ENCODE measurements around the gene PRDM4.
A peak's percentile ranks its signal among the peaks of the same experiment; 100 is the strongest.

Gene PRDM4, protein sequence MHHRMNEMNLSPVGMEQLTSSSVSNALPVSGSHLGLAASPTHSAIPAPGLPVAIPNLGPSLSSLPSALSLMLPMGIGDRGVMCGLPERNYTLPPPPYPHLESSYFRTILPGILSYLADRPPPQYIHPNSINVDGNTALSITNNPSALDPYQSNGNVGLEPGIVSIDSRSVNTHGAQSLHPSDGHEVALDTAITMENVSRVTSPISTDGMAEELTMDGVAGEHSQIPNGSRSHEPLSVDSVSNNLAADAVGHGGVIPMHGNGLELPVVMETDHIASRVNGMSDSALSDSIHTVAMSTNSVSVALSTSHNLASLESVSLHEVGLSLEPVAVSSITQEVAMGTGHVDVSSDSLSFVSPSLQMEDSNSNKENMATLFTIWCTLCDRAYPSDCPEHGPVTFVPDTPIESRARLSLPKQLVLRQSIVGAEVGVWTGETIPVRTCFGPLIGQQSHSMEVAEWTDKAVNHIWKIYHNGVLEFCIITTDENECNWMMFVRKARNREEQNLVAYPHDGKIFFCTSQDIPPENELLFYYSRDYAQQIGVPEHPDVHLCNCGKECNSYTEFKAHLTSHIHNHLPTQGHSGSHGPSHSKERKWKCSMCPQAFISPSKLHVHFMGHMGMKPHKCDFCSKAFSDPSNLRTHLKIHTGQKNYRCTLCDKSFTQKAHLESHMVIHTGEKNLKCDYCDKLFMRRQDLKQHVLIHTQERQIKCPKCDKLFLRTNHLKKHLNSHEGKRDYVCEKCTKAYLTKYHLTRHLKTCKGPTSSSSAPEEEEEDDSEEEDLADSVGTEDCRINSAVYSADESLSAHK

DNA sequence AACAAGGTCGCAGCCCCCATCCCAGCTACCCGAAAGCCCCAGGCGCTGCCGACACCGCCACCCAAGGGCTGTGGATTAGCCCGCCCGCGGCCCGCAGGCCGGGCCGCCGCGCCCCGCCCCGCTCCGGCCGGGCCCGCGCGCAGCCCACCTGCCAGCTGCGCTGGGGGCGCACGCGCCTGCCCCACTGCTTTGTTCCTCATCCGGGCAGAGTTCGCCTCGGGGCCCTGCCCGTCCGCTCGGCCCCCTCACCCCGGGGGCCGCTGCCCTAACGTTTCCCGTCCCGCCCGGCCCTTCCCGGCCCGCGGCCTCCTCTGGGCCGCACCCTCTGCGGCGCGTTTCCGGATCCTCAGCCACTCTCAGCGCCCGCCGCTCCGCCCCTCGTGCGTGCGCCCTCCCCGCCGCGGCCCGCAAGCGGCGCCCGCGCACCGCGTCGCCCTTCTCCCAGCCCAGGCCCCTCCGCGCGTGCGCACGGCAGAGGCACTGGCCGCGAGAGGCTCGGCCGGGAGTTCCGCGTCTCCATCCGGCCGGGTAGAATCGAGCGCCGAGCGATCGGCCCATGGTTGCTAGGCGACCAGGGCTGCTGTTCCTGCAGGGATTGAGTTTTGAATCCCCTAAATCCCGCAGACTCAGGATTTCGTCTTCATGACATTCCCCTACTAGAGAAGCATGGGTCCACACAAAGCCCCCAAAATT lies at the start of gene PRDM4:
TSS of gene PRDM4 (minus strand) at position 329 of the 693 bp plus-strand sequence. CDS start 622 bp downstream, outside the sequence.
- peak; percentile 89 for DNase-seq (ENCODE audit: low read depth)

DNA sequence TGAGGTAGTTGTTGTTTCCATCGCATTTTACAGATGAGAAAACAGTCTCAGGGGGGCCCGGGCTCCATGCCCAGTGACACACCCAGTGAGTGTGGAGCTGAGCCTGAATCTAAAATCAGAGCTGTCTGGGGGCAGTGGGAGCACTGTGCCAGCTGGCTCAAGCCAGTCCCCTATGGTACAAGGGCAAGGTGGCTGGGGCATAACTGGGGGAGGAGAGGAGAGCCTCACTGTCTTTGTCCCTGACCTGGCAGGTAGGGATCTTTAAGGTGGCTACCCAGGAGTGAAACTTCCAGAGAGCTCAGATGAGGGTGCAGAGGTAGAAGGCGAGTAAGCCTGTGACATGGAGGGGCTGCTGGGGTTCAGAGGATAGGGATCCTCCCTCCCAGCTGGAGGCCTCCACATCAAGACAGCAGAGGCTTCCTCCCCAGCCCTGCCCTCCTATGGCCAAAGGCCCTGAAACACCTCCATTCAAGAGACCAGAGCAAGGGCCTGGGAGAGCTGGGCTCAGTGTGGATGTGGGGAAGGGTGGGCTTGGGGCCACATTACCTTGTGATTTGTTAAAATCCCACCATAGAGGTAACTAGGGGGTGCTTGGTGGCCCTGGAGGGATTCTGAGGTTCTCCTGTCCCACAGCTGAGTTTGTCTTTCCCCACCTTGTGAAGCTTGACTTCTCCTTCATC lies 46.7 kb upstream of the PRDM4 start:
- no peak for DNase-seq (ENCODE audit: low read depth)

DNA sequence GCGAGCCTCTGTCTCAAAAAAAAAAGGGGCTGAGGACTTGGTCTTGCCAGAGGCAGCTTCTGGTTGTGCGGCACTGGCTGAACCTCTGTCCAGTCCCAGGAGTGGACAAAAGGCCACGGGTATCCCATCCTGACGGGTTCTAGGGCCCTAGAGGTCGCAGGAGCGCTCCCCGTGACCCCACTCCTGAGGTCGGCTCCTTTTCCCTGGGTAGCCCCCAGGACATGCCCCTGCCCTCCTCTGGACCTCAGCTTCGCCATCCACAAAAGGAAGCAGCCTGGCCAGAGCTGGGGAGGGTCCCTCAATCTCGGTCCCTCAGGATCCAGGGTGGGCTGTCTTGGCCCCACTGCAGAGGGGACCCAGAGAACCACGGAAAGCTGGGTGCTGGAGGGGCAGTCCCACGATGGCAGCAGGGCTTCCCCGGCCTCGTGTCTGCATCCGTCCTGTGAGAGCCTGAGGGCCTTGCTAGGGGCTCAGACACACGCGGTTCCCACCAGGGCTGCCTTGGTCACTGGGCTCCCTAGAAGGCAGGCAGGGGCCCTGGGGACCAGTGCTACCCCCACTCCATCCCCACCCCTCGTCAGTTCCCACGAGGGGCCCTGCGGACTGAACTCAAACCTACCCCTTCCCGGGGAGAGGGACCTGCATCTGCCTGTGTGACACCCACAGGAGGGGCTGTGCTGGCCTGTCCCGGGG lies 44.7 kb upstream of the PRDM4 start:
- no peak for DNase-seq (ENCODE audit: low read depth)

DNA sequence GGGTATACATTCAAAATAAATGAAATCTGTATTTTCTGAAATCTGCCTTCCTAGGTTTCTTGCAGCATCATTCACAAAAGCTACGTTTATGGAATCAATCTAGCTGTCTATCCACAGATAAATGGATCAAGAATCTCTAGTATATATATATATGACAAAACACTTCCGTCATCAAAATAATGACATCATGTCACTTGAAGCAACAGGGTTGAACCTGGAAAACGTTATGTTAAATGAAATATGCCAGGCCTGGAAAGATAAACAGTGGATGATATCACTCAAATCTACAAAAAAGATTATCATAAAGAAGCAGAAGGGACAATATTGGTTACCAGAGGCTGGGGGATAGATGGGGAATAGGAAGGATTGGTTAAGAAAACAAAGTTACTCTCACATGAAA lies 42.2 kb upstream of the PRDM4 start:
- no peak for DNase-seq (ENCODE audit: low read depth)

DNA sequence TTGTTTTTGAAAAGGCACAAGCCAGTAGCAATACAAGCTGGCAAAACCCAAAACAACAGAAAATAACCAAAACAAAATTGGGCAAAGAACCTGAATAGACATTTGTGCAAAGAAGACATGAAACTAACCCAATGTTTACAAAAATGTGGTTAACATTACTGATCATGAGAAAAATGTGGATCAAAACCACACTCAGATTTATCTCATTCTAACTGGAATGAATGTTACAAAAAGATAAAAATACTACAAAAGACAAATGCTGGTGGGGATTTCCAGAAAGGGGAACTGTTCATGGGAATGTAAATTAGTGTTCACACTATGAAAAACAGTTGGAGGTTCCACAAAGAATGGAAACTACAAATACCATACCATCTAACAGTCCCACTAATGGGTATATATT lies 40.2 kb upstream of the PRDM4 start:
- peak; percentile 40 for DNase-seq (ENCODE audit: low read depth)

DNA sequence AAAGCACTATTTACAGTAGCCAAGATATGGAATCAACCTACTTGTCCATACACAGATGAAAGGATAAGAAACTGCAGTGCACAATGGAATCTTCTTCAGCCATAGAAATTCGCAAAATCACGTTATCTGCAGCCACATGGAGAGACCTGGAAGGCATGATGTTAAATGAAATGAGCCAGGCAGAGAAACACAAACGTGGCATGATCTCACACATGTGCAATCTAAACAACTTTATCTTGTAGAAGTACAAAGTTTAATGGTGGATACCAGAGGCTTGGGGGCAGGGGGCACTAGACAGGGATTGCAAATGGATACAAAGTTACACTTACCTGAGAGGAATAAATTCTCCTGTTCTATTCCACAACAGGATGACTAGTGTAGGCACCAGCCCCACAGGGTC lies 37.6 kb upstream of the PRDM4 start:
- DNase-seq (ENCODE audit: low read depth): no peak

DNA sequence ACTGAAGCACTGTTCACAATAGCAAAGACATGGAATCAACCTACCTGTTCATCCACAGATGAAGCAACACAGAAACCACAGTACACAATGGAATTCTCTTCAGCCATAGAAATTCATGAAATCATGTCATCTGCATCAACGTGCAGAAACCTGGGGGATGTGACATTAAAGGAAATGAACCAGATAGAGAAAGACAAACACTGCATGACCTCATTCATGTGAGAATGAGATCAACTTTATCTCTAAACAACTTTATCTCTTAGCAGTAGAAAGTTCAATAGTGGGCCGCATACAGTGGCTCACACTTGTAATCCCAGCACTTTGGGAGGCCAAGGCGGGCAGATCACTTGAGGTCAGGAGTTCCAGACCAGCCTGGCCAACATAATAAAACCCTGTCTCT lies 33.5 kb upstream of the PRDM4 start:
- no peak for DNase-seq (ENCODE audit: low read depth)

DNA sequence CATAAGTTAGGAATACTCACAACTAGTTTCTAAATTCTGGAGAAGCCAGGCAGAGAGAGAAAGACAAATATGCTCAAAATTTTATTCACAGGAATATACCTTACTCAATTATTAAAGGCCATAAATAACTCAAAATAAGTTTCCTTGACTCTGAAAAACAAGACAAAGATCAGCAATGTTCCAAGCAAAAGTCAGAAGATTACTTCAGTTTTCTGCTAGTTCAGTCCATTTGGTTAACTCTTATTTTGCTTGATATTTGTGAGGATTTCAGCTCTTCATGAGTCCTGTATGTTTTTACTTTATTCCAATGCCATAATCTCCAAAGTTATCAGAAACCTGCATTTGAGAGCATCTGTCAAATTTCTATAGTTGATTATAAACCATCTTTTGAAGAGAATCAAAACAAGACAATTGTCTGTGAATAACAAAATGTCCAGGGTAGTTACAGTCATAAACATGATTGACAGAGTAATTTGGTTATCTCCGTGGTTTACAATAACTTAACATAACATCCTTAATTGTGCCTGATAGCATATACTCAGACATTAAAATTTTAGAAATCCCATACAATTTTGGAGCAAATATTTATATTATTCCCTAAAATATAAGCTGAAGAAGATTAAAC lies 30.6 kb upstream of the PRDM4 start:
- no peak for DNase-seq (ENCODE audit: low read depth)

DNA sequence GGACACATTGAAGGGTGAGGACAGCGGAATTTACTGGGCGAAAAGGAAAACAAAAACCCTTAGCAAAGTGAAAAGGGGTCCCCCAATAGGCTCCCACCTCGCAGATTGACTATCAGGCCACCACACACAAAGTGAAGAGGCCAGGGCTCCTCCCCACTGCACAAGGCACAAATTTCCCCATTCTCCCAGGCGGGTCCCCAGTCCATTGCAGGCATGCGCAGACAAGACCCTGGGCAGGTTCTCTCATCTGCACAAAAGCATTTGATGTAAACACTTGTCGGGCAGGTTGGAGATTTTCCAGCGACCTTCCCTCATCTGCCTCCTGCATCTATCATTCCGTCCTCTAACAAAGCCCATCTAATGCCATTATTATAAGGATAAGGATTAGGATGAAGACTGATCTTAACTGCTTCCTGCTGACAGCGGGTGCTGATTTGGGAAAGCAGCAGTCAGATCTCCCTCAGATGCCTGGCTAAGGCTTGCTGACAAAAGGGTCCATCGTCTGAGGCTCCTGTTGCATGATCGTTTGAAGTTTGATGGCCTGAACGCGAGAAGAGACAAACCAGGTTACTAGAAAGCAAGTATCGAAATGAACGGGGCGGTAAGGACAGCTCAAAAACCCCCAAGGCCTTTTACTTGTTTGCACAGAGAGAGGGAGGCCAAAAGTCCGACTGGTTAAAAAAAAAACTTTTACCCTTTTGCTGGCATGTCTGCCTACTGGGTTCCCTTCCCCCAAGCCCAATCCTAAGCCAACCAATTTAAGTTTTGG lies 27.9 kb upstream of the PRDM4 start:
- DNase-seq (ENCODE audit: low read depth): no peak

DNA sequence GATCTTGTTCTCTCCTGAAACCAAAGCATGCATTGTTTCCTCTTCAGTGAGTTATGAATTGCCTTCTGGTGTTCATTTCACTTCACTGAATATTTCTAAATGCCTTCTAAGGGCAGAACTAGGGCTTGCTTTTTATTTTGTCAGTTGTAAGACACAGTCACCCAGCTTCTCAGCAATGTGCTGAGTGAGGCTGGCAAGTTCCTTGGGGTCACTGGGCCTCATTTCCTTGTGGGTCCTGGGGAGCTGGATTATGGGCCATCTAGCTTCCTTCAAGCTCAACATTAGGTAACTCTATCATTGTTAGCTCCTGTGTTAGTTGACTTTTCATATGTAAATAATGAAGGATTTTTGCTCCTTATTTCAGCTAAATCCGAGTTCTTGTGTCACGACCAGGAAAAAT lies 27.3 kb upstream of the PRDM4 start:
- DNase-seq (ENCODE audit: low read depth): no peak

DNA sequence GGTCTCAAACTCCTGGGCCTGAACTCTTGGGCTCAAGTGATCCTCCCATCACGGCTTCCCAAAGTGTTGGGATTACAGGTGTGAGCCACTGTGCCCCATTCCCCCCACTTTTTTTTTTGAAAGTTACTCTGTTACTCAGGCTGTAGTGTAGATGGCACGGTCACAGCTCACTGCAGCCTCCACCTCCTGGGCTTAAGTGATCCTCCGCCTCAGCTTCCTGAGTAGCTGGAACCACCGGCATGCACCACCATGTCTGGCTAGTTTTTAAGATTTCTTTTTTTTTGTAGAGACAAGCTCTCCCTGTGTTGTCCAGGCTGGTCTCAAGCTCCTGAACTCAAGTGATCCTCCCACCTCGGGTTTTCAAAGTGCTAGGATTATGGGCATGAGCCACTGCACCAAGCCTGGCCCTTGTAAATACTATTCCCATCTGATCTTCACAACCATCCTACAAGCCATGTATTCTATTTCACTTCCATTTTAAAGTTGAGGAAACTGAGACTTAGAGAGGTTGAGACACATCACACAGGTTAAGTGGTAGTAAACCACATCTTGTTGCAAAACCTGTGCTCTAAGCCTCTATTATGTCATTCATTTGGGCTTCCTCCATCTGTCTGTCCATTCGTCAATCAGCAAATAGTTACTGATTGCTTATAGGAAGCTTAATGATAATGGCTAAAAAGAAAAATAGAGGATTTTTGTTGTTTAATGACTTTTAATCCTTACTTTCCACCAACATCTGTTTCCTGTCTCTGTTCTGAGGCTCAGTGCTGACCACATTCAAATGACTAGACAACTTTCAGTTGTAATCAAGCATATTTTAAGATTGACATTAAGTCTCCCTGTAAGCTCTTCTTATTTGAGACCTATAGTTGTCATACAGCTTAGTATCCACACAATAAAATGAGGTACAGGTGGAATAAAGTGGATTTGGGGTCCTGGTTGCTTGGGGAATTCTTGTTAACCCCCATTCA lies 22.8 kb upstream of the PRDM4 start:
- DNase-seq (ENCODE audit: low read depth): no peak

DNA sequence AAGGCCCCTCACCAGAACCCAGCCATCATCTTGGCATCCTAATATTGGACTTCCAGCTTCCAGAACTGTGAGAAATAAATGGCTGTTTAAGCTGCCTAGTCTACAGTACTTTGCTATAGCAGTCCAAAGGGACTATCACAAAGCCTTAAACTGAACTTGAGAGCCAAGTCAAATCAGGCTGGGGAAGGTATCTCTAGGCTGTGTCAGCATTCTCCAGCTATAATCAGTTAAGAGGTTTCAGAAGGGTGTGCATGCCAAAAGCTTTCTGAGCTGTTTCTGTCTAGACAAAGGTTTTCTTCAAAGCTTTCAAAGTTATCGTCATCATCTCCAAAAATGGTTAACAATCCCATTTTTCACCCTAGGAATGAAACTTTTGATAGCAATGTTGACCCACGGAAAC lies 21.1 kb upstream of the PRDM4 start:
- no peak for DNase-seq (ENCODE audit: low read depth)

DNA sequence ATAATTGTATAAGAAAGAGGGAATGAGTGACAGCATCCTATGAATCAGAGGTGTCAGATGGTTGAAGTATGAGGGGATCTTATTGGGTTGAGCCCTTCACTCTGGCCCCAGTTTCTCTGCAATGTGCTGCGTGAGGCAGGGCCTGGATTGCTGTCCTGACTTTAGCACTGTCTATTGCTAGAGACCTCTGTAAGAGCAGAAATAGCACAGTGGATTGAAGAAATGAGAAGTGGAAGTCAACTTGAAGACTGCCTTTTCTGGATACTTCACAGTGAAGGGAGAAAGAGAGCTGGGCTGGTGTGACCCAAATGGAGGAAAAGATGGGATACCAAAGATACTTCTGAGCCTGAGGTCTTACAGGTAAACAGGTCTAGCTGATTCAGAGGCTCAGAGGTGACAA lies 19.4 kb upstream of the PRDM4 start:
- DNase-seq (ENCODE audit: low read depth): no peak

DNA sequence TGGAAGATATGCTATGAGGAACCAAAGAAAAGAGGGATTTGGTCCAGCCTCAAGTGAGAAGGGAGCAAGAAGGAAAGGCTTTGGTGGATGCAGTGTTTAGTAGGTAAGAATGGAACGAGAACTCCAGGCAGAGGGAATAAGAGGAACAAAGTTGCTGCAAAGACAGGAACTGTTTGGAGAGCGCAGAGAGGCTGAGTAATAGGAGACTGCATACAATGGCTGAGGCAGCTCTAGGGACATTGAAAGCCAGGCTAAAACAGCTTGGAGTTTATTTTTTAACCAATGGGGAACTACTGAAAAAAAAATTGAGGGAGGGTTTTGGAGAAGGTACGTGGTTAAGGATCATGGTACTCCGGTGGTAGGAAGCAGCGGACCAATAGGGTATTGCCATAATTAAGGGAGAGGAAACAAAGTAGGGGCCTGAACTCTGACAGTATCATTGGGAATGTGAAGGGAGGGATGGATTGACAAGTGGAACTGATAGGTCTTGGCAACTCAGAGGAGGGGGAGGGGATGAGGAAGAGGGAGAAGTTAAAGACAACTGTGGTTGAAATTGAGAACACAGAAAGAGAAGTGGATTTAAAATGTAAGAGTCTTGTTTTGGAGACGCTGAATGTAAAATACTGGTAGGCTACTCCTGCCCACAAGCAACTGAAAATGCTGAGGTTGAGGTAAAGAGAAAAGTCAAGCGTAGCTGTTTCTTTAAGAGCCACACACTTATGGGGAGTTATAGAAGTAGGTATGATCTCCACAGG lies 18.3 kb upstream of the PRDM4 start:
- no peak for DNase-seq (ENCODE audit: low read depth)

DNA sequence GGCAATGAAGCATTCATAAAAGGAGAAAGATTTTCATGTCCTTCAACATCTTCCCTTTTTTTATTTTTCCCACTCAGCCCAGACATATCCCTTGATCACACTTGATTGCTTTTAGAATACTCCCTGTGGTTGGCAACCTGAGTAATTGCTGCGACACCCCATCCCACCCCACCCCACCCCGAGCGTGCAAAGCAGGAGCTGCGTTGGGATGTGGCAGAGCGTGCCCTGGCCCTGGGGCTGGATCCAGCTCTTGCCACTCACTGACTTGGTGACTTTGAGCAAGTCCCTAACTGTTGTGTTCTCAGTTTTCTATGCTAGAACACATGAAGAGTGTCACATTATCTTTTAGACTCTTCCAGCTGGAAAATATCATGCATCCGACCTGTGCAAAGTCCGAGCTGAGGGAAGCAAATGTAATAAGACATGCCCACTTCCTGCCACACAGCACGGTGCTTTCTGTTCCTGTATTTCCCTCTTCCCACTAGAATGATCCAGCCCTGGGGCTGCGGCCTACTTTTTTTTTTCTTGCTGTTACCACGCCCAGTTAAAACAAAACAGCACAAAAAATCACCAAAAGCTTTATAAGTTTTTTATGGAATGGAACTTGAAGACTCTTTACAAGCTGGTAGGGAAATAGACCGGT lies 17.6 kb upstream of the PRDM4 start:
- no peak for DNase-seq (ENCODE audit: low read depth)

DNA sequence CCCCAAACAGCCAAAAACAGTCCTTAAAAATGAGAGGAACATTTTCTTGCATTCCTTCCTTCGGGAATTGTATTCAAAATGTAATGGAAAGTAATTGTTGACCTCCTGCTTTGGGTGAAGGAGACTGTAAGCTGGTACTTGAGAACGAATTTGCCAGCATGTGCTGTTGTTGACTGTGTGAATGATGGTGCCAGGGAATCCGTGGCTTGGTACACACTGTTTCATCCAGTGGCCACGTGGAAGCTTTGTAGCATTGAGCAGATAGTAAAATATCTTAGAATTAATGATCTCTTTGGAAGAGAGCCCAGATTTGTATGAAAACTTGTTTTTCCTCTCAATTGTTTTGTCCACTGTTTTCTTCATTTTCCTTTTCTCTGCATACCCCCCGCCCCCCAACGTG lies 15.2 kb upstream of the PRDM4 start:
- DNase-seq (ENCODE audit: low read depth): no peak

DNA sequence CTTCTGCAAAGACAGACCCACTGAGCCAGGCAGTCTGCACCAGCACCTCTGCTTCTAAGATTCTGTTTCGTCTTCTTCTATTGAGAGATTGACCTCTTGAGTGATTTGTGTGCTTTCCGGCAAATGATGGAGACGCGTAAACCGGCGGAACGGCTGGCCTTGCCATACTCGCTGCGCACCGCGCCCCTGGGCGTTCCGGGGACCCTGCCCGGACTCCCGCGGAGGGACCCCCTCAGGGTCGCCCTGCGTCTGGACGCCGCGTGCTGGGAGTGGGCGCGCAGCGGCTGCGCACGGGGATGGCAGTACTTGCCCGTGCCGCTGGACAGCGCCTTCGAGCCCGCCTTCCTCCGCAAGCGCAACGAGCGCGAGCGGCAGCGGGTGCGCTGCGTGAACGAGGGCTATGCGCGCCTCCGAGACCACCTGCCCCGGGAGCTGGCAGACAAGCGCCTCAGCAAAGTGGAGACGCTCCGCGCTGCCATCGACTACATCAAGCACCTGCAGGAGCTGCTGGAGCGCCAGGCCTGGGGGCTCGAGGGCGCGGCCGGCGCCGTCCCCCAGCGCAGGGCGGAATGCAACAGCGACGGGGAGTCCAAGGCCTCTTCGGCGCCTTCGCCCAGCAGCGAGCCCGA lies 14.3 kb upstream of the PRDM4 start:
- no peak for DNase-seq (ENCODE audit: low read depth)
